Activated T-cell treated with anti-CD3 and anti-CD28 coated beads, Interleukin-2, amount 50 U/mL, for 48 hours (primary cell): Measurements from ENCODE around the gene DCAKD.
A peak's percentile ranks its signal among the peaks of the same experiment; 100 is the strongest.

Source experiments
- DNase-seq, 2 experiments: peaks; one replicate each; pipeline ENCODE4 v3.0.0-alpha.2; 2020

DCAKD gene

DNA sequence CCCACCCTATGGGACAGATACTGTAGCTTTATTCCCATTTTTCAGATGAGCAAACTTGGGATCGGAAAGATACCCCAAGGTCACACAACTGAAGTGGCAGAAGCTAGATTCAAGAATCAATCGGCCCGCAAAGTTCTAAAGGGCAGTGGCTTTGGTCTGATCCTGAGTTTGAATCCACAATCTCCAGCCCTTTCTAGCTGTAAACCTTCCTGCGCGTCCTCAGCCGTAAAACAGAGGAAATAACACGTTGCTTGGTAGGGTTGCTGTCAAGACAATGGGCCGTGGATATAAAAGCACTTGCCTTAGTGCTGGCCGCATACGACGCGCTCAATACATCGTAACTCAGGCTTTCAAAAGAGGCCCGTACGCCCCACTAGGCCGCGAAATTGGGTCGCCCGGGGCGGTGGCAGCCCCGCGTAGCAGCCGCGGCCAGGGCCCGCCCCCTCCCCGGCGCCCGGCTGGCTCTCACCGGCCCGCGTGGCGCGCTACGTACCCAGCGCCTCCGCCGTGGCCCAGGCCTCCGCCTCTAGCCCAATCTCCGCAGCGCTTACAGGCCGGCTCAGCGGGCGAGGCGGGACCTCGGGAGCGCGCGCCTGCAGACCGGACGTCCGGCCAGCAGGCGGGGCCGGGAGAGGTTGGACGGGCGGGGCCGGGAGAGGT, at the start of gene DCAKD:
DCAKD (minus strand) TSS at position 573 of the 660 bp plus-strand sequence. CDS start 16,747 bp downstream, outside the sequence.
- DNase-seq: peak; percentile 89 to 94

DNA sequence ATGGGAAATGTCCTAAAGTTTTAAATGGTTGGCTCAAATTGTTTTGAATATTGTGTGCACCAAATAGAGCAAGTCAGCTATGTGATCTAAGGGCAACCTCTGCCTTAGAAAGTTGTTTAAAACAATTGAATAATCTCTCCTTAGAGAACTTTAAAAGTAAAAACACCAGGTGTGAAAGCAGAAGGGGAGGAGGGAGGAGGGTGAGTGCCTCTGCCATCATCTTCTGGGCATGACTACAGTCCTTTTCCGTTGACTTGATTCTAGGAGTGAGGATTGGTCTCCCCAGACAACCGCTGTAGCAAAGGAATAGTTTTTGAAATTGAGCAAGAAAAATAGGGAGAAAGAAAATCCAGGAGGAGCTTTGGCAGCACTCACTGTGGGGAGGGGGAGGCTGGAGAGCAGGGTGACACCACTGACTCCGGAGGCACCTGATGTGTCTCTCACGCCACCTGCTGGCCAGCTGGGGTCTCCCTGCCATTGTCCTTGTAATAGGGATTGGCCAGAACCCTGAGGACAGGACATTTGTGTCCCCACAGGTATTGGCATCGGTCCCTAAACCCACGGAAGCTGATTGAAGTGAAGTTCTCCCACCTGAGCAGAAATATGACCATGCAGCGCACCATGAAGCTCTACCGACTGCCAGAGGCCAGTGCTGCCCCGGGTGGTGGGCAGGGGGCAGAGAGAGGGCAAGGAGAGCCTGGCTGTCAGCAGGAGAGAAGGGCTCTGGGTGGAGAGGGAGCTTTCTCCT, 47.6 kb upstream of the DCAKD start:
- peak; percentile 86 to 88 for DNase-seq

DNA sequence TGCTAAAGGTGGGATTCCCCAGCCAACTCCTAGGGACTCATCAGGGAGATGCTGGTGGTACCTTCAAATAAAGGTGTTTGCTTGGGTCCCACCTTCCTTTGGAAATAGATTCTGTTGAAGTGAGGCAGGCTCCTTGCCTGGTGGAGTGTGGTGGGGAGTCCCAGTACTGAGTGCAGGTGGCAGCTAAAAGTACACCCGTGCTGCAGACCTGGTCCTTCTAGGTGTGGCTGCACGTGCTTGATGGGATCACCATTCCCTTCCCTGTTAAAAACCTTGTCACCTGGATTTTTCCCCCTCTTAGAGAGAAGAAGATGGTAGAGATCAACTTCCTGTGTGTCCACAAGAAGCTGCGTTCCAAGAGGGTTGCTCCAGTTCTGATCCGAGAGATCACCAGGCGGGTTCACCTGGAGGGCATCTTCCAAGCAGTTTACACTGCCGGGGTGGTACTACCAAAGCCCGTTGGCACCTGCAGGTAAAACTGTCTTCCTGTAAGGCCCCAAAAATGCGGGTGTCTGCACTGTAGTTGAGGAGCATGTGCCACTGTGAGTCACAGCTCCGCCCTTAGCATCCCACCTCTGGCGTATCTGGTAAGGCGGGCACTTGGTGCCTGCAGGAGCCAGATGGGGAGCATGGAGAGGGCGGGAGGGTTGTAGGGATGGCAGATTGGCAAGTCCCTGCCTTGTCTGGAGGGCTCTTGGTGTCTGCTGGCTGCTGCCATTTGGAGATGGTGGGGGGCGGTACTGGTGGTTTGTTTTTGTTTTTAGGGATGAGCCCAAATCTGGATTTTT, 46.8 kb upstream of the DCAKD start:
- DNase-seq: no peak

GRCh38 chr17:45096926-45097325, 45.5 kb upstream of the DCAKD start:
- DNase-seq: no peak

DNA sequence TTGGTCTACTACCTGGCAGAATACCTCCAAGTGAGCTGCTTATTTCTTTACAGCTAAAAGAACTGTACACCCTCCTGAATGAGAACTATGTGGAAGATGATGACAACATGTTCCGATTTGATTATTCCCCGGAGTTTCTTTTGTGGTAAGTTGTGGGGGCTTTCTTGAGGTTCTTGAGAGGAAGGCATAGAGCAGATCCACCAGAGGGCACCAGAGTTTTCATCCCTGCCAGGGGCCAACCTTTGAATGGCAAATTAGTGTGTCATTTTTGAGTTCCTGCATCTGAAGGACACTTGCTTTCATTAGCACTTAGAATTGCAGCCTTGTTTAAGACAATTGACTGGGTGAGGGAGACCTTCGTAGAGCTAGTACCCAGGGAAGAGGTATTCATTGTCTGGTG, 44.7 kb upstream of the DCAKD start:
- DNase-seq: no peak

DNA sequence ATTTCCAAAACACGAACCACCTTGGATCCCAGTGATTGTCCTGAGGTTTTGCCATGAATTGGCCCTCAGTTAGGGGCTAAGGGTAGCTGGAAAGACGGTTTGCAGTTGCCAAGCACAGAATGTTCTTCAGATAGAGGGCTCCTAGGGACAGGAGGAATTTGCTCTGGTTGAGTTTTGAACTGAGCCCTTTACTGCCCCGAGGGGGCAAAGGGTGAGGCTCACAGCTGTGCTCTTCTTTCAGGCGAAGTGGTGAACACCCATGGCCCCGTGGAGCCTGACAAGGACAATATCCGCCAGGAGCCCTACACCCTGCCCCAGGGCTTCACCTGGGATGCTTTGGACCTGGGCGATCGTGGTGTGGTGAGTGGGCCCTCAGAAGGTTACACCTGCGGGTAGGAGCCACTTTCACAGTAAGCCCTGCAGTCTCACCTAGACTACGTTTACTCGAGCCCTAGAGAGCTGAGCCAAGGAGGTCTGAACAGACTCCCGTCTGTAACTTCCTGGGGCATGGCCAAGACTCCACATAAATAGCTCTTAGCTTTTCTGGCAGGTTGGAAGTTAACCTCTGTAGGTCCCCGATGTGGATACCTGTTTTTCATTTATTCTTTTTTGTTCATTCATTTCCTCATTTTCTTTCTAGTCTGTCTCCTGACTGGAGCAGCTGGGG, 42.1 kb upstream of the DCAKD start:
- no peak for DNase-seq

- DNase-seq: no peak
Observed at GRCh38 chr17:45092911-45093430, 41.5 kb upstream of the DCAKD start.

- no peak for DNase-seq
Observed at GRCh38 chr17:45091778-45092425, 40.5 kb upstream of the DCAKD start.

DNA sequence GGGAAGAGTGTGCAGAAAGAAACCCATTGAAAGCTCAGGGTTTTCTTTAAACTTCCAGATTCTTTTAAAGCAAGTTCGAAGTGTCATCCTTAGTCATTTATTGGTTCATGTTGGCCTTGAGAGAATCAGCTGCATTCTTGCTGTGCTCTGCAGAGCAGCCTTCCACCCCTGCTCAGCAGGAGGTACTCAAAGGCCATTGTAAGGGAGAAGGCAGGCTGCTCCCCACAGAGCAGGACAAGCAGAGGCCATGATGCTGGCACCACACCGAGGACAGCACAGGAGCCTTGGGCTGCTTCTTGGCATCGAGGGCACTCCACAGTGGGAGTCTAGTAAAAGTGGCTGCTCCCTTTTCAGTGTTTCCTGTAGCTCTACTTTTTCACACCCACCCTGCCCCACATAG, 39.3 kb upstream of the DCAKD start:
- no peak for DNase-seq

- DNase-seq: no peak
Observed at GRCh38 chr17:45088741-45089140, 37.3 kb upstream of the DCAKD start.

DNA sequence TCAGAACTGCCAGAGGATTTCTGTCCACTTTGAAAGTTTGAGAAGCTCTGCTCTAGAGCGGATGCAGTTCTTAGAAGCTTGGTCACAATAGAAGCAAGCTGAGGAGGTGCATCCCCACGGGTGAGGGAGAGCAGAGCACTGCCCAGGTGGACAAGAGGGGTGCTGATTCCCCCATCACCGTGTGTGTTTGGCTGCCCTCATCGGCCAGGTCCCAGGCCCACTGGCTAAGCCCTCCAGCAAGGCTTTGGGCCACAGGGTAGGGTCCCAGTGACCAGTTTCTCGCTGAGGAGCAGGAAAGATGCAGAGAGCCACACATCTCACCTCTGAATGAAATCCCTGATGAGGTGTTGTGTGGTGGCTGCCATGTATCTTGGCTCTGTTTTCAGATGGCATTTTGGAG, 36.5 kb upstream of the DCAKD start:
- DNase-seq: no peak

GRCh38 chr17:45087504-45087975, 36.1 kb upstream of the DCAKD start:
- no peak for DNase-seq

- DNase-seq: no peak
Observed at GRCh38 chr17:45086865-45087503, 35.6 kb upstream of the DCAKD start.

DNA sequence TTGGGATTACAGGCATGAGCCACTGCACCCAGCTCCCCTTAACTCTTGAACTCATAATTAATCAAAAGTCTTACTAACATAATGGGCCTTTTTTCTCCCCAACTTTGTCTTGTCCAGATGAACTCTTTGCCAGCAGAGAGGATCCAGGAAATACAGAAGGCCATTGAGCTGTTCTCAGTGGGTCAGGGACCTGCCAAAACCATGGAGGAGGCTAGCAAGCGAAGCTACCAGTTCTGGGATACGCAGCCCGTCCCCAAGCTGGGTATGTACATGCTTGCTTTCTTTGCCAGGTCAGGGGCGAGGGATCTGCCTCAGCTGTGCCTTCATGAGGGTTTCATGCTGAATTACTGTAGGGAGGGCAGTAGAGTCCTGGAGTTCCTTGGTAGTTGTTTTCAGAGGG, 35.0 kb upstream of the DCAKD start:
- DNase-seq: no peak

DNA sequence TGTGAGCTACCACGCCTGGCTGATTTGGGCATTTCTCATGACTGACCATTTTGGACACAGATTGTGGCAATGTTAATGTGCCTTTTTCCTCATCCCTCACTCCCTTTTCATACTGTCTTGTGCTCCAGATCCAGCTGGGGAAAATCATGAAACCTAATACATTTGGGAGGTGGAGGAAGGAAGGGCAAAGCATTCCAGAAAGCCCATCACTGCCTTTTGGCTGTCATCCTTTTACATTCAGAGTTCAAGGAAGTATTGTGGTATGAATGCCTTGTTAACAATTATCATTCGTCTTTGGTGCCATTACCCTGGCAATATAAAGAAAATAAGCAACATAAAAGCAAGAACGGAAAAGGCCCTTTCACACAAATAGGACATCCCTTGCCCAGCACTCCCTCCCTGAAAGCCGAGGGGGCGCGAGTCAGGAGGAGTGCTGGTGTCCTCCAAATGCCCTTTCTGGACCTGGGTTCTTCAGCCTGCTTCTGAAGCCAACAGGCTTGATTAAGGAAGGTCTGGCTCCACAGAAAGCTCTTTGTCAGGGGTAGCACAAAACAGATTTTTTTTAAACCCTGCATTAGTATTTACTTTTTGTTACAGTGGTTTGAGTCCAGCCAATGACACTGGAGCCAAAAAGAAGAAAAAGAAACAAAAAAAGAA, 29.7 kb upstream of the DCAKD start:
- DNase-seq: no peak

GRCh38 chr17:45077643-45078042, 26.2 kb upstream of the DCAKD start:
- no peak for DNase-seq

DNA sequence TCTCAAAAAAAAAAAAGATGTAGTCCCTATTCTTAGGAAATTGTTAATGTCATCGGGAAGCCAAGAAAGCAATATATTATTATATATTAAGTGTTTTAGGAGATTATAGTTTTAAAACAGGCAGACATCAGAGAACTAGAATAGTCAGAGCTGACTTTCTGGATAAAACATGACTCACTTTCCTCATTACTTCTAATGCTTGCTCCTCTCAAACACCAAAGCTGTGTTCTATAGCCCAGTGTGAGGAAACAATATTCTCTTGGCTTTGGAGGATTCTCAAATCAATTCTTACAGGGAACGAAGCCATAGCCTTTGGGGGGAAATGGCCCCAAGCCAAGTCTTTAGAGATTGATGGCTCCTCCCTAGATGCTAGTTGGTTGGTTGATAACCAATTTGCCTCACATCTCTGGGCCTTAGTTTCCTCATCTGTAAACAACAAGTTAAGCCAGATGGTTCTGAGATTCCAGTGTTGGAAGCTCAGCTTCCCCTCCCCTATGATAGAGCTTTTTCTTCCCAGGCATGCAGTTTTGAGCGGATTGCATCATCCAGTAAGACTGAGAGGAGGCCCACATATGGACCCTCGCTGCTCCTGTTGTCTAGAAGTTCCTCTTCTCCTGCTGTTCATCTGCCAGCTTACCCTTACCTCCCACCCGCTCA, 22.1 kb upstream of the DCAKD start:
- no peak for DNase-seq

DNA sequence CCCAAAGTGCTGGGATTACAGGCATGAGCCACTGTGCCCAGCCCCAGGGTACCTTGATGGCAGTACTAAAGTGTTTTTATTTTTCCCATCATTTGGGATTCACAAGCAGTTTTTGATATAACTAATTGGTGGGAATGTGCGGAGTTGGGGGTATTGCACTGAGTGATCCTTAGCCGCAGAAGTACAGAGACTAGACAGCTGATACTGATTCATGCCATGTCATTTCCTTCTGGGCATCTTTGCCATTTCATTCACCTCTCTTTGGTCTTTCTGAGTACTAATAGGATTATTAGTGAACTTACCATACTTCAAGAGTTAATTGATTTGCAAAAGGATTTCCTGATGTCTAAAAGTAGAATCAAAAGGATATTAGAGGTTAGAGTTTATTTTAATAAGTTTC, 19.4 kb upstream of the DCAKD start:
- DNase-seq: no peak

DNA sequence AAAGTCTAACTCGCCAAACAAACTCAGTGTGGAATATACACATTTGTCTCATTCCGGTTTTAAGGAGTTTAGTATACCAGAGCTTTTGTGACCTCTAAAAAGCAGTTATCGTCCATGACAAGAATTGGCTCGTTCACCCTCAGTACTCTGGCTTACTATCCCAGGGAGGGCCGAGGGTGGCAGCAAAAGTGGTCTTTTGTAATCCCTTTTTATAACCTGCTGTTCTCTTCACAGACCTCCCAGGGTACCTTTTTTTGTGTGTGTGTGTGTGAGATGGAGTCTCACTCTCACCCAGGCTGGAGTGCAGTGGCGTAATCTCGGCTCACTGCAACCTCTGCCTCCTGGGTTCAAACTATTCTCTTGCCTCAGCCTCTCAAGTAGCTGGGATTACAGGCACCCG, 18.6 kb upstream of the DCAKD start:
- no peak for DNase-seq

DNA sequence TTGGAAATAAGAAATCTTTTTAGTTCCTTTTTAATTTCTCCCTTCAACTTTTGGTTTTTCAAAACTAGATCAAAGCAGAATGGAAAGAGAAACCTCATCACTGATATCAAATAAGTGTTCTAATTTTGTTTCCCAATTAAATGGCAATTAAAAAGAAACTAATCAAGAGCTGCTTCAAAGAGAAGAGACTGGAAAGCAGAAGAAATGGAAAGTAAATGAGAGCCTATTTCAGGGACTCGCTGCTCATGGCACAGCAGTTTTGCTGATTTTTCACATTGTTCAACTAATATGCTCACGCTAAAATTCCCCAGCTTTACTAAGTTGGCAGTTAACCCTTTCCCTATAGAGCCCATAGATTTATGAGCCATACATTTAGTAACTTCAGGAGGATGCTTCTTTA, 16.2 kb upstream of the DCAKD start:
- no peak for DNase-seq

- no peak for DNase-seq
Observed at GRCh38 chr17:45063198-45063597, 11.8 kb upstream of the DCAKD start.
